ENCODE measurements around the gene CD44.

DNA sequence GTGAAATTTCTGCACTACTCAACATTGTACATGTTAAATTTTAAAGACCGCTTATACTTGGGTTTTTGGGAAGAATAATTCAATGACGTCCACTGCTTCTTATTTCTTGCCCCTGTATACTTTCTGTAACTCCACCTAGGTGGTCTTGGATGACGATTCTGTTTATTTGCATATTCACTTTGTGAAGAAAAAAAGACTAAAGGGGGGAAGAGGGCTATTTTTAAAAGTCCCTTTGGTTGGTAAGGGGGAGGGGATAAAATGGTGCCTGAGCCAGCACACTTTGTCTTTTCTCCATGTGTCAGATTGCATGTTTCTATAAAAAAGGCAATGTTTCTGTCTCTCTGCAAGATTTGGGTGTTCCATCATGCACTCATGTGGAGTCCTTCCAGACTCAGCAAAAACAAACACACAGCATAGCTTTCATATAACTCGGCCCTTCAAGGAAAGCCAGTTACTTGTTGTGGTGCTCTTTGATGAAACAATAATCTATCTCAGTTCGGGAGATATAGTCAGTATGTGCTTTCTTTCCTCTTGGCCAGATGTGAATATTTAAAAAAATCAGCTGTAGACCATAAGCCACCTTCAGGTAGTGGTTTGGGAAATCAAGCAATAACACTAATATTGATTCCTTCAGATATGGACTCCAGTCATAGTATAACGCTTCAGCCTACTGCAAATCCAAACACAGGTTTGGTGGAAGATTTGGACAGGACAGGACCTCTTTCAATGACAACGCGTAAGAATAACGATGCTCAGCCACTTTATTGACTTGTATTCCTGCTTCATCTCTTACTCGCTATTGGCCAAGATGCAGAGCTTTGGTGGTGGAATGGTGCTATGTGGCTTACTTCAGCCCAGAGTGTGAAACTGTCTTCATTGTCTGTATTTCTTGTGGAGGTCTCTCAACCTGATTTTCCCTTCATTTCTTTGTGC lies 68.8 kb downstream of the CD44 start:
- TF ChIP-seq, protein P1, sequence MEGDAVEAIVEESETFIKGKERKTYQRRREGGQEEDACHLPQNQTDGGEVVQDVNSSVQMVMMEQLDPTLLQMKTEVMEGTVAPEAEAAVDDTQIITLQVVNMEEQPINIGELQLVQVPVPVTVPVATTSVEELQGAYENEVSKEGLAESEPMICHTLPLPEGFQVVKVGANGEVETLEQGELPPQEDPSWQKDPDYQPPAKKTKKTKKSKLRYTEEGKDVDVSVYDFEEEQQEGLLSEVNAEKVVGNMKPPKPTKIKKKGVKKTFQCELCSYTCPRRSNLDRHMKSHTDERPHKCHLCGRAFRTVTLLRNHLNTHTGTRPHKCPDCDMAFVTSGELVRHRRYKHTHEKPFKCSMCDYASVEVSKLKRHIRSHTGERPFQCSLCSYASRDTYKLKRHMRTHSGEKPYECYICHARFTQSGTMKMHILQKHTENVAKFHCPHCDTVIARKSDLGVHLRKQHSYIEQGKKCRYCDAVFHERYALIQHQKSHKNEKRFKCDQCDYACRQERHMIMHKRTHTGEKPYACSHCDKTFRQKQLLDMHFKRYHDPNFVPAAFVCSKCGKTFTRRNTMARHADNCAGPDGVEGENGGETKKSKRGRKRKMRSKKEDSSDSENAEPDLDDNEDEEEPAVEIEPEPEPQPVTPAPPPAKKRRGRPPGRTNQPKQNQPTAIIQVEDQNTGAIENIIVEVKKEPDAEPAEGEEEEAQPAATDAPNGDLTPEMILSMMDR (IDR thresholded peaks at IDR 0.05), result no peak
- TF ChIP-seq POLR2A (IDR thresholded peaks at IDR 0.05), result no peak

All from uterus (tissue), 2 donors.